Mesodermal cell (in vitro differentiated cells): Measurements from ENCODE around the gene WEE2. TPM values are rescaled to one million over a fixed set of nuclear protein-coding genes. Genes with fewer than 3 reads are reported as not detected.

ENCODE experiments used
- H3K27ac ChIP-seq: 2 replicates; pipeline ENCODE4 v1.7.0; 2013; ENCODE audit warnings: mild to moderate bottlenecking, low read depth, low read length, moderate library complexity; ENCODE audit not compliant: severe bottlenecking
- H3K36me3 ChIP-seq: 2 replicates; pipeline ENCODE4 v1.7.1; 2013; ENCODE audit warnings: mild to moderate bottlenecking, low read length, moderate library complexity; ENCODE audit not compliant: control insufficient read depth, insufficient read depth
- H3K4me1 ChIP-seq: one replicate; pipeline ENCODE4 v1.7.1; 2013; ENCODE audit warnings: mild to moderate bottlenecking, low read length; ENCODE audit not compliant: insufficient read depth, control insufficient read depth, poor library complexity, severe bottlenecking
- H3K4me3 ChIP-seq: 2 replicates; pipeline ENCODE4 v1.7.0; 2013; ENCODE audit warnings: low read length, control low read depth, mild to moderate bottlenecking; ENCODE audit not compliant: insufficient read depth, poor library complexity, severe bottlenecking; ENCODE audit errors: extremely low read depth
- H3K9me3 ChIP-seq: 2 replicates; pipeline ENCODE4 v1.7.1; 2013; ENCODE audit warnings: mild to moderate bottlenecking, low read length, moderate library complexity; ENCODE audit not compliant: control insufficient read depth
- WGBS, 2 experiments: methylation state at CpG; one replicate each; pipeline ENCODE4 v1.1.5; 2013; ENCODE audit warnings: missing lambda C conversion rate in 2 of 2; ENCODE audit not compliant: insufficient coverage in 2 of 2; 5-methylcytosine and 5-hydroxymethylcytosine counted together
- polyA plus RNA-seq, 2 experiments: library from polyadenylated mRNA; stranded (reverse); fragments of 50-300 nt; gene quantifications; one replicate each; pipeline ENCODE4 v1.2.3, GENCODE V29; 2013

The WEE2 gene
- not detected for polyA plus RNA-seq (2013, experiment 1 of 2)
- not detected for polyA plus RNA-seq (2013, experiment 2 of 2)

DNA sequence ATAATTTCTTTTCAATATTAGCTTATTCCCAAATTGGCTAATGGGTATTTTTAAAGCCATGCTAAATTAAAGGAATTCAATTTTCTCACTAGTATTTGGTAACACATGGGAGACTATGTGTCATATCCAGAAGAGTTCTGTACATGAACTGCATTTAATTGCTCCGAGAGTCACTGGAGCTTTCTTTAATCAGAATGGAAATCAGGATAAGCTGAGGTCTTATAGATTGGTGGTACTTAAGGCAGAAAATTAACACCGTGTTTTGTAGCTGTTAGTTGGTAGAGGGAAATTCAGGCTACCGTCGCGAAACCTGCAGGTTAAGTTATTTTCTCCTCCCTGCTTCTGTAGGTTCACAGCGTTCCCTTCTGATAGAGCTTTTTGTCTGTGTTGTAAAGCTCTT lies at the start of gene WEE2:
Gene WEE2, plus strand, starts transcription at position 3 of the 400 bp plus-strand sequence. CDS start 406 bp downstream, outside the sequence.
- WGBS, 2 experiments: 89 to 90% methylated on average over 2 to 4 of the region's 6 CpGs
- no peaks in the 10 kb centered on the region for H3K9me3 ChIP-seq
- H3K4me3 ChIP-seq: no peak within 1 kb of the TSS
- H3K27ac ChIP-seq: no peak within 1 kb of the TSS
- no peaks in the 10 kb centered on the region for H3K36me3 ChIP-seq
- H3K4me1 ChIP-seq: peaks cover 15% of the 10 kb centered on the region

DNA sequence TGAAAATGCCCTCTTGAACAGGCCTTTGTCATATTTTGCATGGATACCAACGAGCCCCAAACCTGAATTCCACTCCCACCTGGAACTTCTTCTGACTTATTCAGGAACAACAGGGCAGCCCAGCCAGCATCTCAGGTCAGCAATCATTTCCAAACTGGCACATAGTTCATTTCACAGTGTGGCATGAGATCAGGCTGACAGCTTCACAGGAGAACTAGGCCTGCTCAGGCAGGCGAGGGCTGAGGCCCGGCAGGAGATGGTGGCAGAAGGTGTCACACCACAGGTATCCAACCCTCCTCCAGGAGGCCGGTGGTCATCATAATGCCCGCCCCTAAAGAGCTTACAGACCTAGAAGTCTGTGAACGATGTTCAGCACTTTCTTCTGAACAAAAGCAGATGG lies 48.7 kb upstream of the WEE2 start:
- Histone ChIP-seq H3K4me1 (peaks cover 4% of the 10 kb centered on the region), H3K4me3 (no peak overlapping the region), H3K36me3 (peaks cover 69% of the 10 kb centered on the region), H3K9me3 (no peaks in the 10 kb centered on the region), H3K27ac (no peak overlapping the region)
- 91 to 94% methylated on average over 5 to 6 of the region's 6 CpGs for WGBS, 2 experiments

DNA sequence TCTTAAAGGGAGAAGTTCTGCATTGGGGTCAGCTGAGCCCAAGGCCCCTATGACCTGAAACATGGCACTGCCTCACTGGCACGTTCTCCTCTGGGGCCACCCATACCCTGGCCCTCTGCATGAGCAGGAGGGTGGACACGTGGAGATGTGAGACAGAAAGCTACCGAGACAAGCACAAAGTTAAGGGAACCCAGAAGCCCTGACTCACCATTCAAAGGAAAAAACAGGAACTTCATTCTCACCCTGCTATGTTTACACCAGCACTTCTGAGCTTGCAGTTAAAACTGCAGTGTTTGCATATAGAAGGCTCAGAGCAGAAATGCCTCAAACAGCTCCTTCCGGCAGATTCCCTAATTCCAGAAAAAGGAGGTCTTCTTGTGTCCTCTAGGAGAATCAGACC lies 47.9 kb upstream of the WEE2 start:
- 91 to 97% methylated on average over 3 to 4 of the region's 4 CpGs for WGBS, 2 experiments
- Histone ChIP-seq H3K27ac (peak overlapping the region; percentile 42), H3K36me3 (peaks cover 76% of the 10 kb centered on the region), H3K4me1 (no peaks in the 10 kb centered on the region), H3K4me3 (no peak overlapping the region), H3K9me3 (no peaks in the 10 kb centered on the region)

- no peaks in the 10 kb centered on the region for H3K4me1 ChIP-seq
- peak overlapping the region; percentile 33 for H3K27ac ChIP-seq
- peaks cover 64% of the 10 kb centered on the region for H3K36me3 ChIP-seq
- WGBS, 2 experiments: 73% methylated on average over 3 of the region's 6 CpGs; no CpG with 5 or more reads in 1 of the 2 experiments
- H3K4me3 ChIP-seq: no peak overlapping the region
- H3K9me3 ChIP-seq: no peaks in the 10 kb centered on the region
Observed at GRCh38 chr7:141663081-141663849, 44.9 kb upstream of the WEE2 start.

GRCh38 chr7:141664450-141664849 lies 43.7 kb upstream of the WEE2 start:
- WGBS, 2 experiments: 98 to 100% methylated on average over 4 of the region's 6 CpGs
- Histone ChIP-seq H3K4me1 (no peaks in the 10 kb centered on the region), H3K27ac (no peak overlapping the region), H3K4me3 (no peak overlapping the region), H3K9me3 (no peaks in the 10 kb centered on the region), H3K36me3 (peaks cover 56% of the 10 kb centered on the region)

- Histone ChIP-seq H3K9me3 (no peaks in the 10 kb centered on the region), H3K4me1 (no peaks in the 10 kb centered on the region), H3K27ac (no peak overlapping the region), H3K36me3 (peaks cover 50% of the 10 kb centered on the region), H3K4me3 (no peak overlapping the region)
- WGBS, 2 experiments: 95 to 96% methylated on average over 15 to 16 of the region's 18 CpGs
Observed at GRCh38 chr7:141665208-141666035, 42.7 kb upstream of the WEE2 start.

GRCh38 chr7:141666071-141666470 lies 42.1 kb upstream of the WEE2 start:
- H3K27ac ChIP-seq: no peak overlapping the region
- no peak overlapping the region for H3K4me3 ChIP-seq
- H3K4me1 ChIP-seq: no peaks in the 10 kb centered on the region
- peaks cover 55% of the 10 kb centered on the region for H3K36me3 ChIP-seq
- H3K9me3 ChIP-seq: no peaks in the 10 kb centered on the region
- WGBS, 2 experiments: 86 to 98% methylated on average over 2 to 4 of the region's 4 CpGs

DNA sequence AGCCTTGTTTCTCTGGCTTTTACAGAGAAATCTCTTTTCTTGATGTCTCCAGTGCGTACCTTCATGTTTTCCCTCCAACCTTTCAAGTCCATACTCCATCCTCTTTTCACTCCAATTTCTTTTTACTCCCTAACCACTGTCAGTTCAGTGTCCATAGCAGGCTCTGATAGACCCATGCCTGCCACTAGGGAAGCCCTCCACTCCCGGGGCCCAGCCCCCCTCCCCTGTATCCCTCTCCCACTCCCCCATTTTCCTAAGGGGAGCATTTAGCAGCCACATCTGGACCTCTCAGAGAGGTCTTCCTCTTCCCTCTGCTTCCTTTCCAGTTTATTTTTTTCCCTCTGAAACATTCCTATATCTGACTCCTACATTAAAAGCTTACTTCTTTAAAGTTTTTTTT lies 39.3 kb upstream of the WEE2 start:
- no peak overlapping the region for H3K4me3 ChIP-seq
- H3K36me3 ChIP-seq: peaks cover 56% of the 10 kb centered on the region
- no peaks in the 10 kb centered on the region for H3K9me3 ChIP-seq
- peaks cover 2% of the 10 kb centered on the region for H3K4me1 ChIP-seq
- 94 to 96% methylated on average over 2 of the region's 2 CpGs for WGBS, 2 experiments
- no peak overlapping the region for H3K27ac ChIP-seq

DNA sequence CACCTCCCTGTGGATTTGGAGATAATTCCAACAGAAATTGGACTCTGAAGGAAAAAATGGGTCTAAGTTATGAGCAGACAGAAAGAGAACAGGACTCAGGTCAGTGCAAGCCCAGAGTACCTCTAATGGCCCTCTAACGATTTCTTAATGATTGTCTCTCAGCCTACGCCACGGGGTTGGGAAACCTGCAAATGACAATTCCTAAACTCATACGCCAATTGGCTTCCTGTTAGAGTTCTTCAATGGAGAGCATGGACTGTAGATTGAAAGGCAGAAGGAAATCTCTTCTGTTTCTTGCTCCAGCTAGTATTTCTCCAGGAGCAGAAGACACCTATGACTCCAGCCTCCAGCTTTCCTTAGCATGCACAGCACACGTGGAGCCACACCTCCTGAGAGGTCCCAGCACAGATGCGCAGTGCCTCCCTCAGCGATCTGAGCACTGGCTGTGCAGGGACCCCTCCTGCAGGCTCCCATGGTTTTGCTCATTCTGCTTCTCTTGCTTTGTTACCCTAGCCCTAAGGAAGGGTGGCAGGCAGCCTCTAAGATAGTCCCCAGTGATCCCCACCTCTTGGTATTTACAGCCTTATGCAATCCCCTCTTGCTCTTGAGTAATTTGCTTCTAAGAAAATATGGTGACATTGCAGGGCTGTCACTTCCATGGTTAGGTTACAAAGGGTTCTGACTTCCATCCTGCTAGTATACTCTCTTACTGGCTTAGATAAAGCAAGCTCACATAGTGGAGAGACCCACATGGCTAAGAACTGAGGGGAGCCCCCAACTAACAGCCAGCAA lies 36.3 kb upstream of the WEE2 start:
- Histone ChIP-seq H3K27ac (no peak overlapping the region), H3K4me3 (no peak overlapping the region), H3K9me3 (no peaks in the 10 kb centered on the region), H3K4me1 (peaks cover 12% of the 10 kb centered on the region), H3K36me3 (peaks cover 35% of the 10 kb centered on the region)
- WGBS, 2 experiments: 90 to 100% methylated on average over 4 to 7 of the region's 7 CpGs

GRCh38 chr7:141673346-141673745 lies 34.8 kb upstream of the WEE2 start:
- H3K36me3 ChIP-seq: peaks cover 35% of the 10 kb centered on the region
- H3K9me3 ChIP-seq: no peaks in the 10 kb centered on the region
- 100% methylated on average over 2 of the region's 3 CpGs; no CpG with 5 or more reads in 1 of the 2 experiments for WGBS, 2 experiments
- peak overlapping the region; percentile 91 for H3K27ac ChIP-seq
- no peak overlapping the region for H3K4me3 ChIP-seq
- peaks cover 12% of the 10 kb centered on the region for H3K4me1 ChIP-seq
